ENCODE measurements around the gene RBP3. TPM values are rescaled to one million over a fixed set of nuclear protein-coding genes. Genes with fewer than 3 reads are reported as not detected.
A peak's percentile ranks its signal among the peaks of the same experiment; 100 is the strongest.

The RBP3 gene
- total and polyA plus RNA-seq, 2 donors (not counting 1 experiment from before 2014, with no cell fraction given), result not detected

DNA sequence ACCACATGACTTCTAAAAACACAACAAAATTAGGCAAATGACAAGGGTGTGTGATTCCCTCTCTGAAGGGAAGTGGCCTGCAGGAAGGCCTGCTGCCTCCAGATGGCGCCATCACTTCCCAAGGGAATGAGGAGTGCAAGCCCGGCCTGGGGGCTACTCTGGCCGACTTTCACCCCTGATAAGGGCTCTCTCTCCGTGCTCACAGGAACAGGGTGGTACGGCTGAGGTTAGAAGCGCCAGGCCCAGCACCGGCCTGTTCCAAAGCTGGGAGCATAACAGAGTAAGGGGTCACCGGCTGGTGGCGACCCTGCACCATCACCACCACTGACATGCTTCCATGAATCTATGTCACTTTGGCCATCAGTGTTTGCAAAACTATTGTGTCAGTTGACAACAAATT is 13.1 kb downstream of the RBP3 start:
- Histone ChIP-seq H3K4me2 (ENCODE audit: extremely low read depth, insufficient read depth, low read length) (no peak overlapping the region), H3K9me3 (ENCODE audit: control insufficient read depth, insufficient read depth, low read depth, low read length) (no peaks in the 10 kb centered on the region), H3K27ac (ENCODE audit: insufficient read depth, low read length) (no peak overlapping the region), H3K36me3 (ENCODE audit: control insufficient read depth, insufficient read depth, low read length) (no peaks in the 10 kb centered on the region), H3K27me3 (ENCODE audit: control insufficient read depth, insufficient read depth, low read length) (peaks cover 8% of the 10 kb centered on the region), H3K4me1 (ENCODE audit: control insufficient read depth, extremely low read depth, insufficient read depth, low read length) (no peaks in the 10 kb centered on the region), H4K20me1 (ENCODE audit: control insufficient read depth, extremely low read depth, insufficient read depth, low read length) (no peaks in the 10 kb centered on the region), H3K4me3 (replicated peaks in 1 of 4; ENCODE audit: control extremely low read depth in 1 of 4, insufficient read depth in 1 of 4, low read depth in 3 of 4, low read length in 4 of 4) (no peak overlapping the region), H3K9ac (ENCODE audit: insufficient read depth, low read length) (no peak overlapping the region), H3K79me2 (ENCODE audit: control insufficient read depth, insufficient read depth, low read length) (no peaks in the 10 kb centered on the region), H2AFZ (ENCODE audit: low read length) (no peak overlapping the region)
- TF ChIP-seq EZH2 (IDR thresholded peaks at IDR 0.05; ENCODE audit: low read length, missing control alignments), result no peak
- peak; percentile 75 to 90 for TF ChIP-seq CTCF (conservative IDR thresholded peaks at IDR 0.05 in 1 of 2, IDR thresholded peaks at IDR 0.05 in 1 of 2; ENCODE audit: low read depth in 1 of 2, low read length in 2 of 2)
- DNase-seq (ENCODE audit: low read depth in 2 of 2), result peak; percentile 7 to 39

- TF ChIP-seq EZH2 (IDR thresholded peaks at IDR 0.05; ENCODE audit: low read length, missing control alignments) (no peak), CTCF (conservative IDR thresholded peaks at IDR 0.05 in 1 of 2, IDR thresholded peaks at IDR 0.05 in 1 of 2; ENCODE audit: low read depth in 1 of 2, low read length in 2 of 2) (no peak)
- H3K4me2 ChIP-seq (ENCODE audit: extremely low read depth, insufficient read depth, low read length), result no peak overlapping the region
- peaks cover 13% of the 10 kb centered on the region for H3K27me3 ChIP-seq (ENCODE audit: control insufficient read depth, insufficient read depth, low read length)
- H3K9me3 ChIP-seq (ENCODE audit: control insufficient read depth, insufficient read depth, low read depth, low read length), result no peaks in the 10 kb centered on the region
- DNase-seq (ENCODE audit: low read depth in 2 of 2), result no peak
- H3K79me2 ChIP-seq (ENCODE audit: control insufficient read depth, insufficient read depth, low read length), result no peaks in the 10 kb centered on the region
- no peaks in the 10 kb centered on the region for H3K36me3 ChIP-seq (ENCODE audit: control insufficient read depth, insufficient read depth, low read length)
- H3K4me1 ChIP-seq (ENCODE audit: control insufficient read depth, extremely low read depth, insufficient read depth, low read length), result no peaks in the 10 kb centered on the region
- no peak overlapping the region for H3K9ac ChIP-seq (ENCODE audit: insufficient read depth, low read length)
- no peak overlapping the region for H3K27ac ChIP-seq (ENCODE audit: insufficient read depth, low read length)
- H4K20me1 ChIP-seq (ENCODE audit: control insufficient read depth, extremely low read depth, insufficient read depth, low read length), result no peaks in the 10 kb centered on the region
- H2AFZ ChIP-seq (ENCODE audit: low read length), result no peak overlapping the region
- H3K4me3 ChIP-seq (replicated peaks in 1 of 4; ENCODE audit: control extremely low read depth in 1 of 4, insufficient read depth in 1 of 4, low read depth in 3 of 4, low read length in 4 of 4), result no peak overlapping the region
Measured at GRCh38 chr10:47362199-47362598, 14.0 kb downstream of the RBP3 start.

DNA sequence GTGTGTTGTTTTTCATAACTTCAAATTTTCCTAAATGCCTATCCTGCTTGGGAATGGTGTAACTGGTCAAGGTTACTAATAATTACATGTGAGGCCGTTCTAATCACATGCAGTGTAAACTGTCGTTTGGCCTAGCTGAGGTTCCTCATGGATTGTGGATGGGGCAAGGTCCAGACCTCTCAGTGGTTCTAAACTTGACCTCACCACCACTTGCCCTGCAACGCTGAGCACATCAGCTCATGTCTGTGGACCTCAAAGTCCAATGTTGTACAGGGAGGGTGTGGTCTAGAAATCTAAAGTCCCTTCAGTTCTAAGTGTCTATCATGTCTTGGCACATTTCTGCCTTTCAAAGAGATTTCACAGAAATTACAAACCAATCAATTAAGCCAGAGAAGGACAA is 15.6 kb downstream of the RBP3 start:
- no peak for TF ChIP-seq CTCF (conservative IDR thresholded peaks at IDR 0.05 in 1 of 2, IDR thresholded peaks at IDR 0.05 in 1 of 2; ENCODE audit: low read depth in 1 of 2, low read length in 2 of 2)
- no peak for TF ChIP-seq EZH2 (IDR thresholded peaks at IDR 0.05; ENCODE audit: low read length, missing control alignments)
- H3K27me3 ChIP-seq (ENCODE audit: control insufficient read depth, insufficient read depth, low read length), result peaks cover 11% of the 10 kb centered on the region
- no peak for DNase-seq (ENCODE audit: low read depth in 2 of 2)

More for the DNA sequence above, 15.6 kb downstream of the RBP3 start:
- Histone ChIP-seq H3K9me3 (ENCODE audit: control insufficient read depth, insufficient read depth, low read depth, low read length) (no peaks in the 10 kb centered on the region), H3K4me3 (replicated peaks in 1 of 4; ENCODE audit: control extremely low read depth in 1 of 4, insufficient read depth in 1 of 4, low read depth in 3 of 4, low read length in 4 of 4) (no peak overlapping the region), H3K4me2 (ENCODE audit: extremely low read depth, insufficient read depth, low read length) (no peak overlapping the region), H3K79me2 (ENCODE audit: control insufficient read depth, insufficient read depth, low read length) (no peaks in the 10 kb centered on the region), H3K9ac (ENCODE audit: insufficient read depth, low read length) (no peak overlapping the region), H3K4me1 (ENCODE audit: control insufficient read depth, extremely low read depth, insufficient read depth, low read length) (no peaks in the 10 kb centered on the region), H3K36me3 (ENCODE audit: control insufficient read depth, insufficient read depth, low read length) (no peaks in the 10 kb centered on the region), H2AFZ (ENCODE audit: low read length) (no peak overlapping the region), H3K27ac (ENCODE audit: insufficient read depth, low read length) (no peak overlapping the region), H4K20me1 (ENCODE audit: control insufficient read depth, extremely low read depth, insufficient read depth, low read length) (no peaks in the 10 kb centered on the region)

All from fibroblast of lung (primary cell).